Measurements from ENCODE around the gene NOVA2.

The NOVA2 gene

GRCh38 chr19:45975306-45976070, 1.8 kb upstream of the NOVA2 start:
- H3K4me3 ChIP-seq (ENCODE audit: low read depth, low read length): no peak overlapping the region
- peaks cover 49% of the 10 kb centered on the region for H3K27me3 ChIP-seq (ENCODE audit: insufficient read depth, low read length)
- H3K79me2 ChIP-seq (ENCODE audit: control insufficient read depth, insufficient read depth, low read length, unreplicated experiment): no peaks in the 10 kb centered on the region
- H2AFZ ChIP-seq (ENCODE audit: low read length, unreplicated experiment): no peak overlapping the region
- H3K27ac ChIP-seq (ENCODE audit: low read depth, low read length): no peak overlapping the region
- H3K4me1 ChIP-seq (ENCODE audit: control insufficient read depth, insufficient read depth, low read length, unreplicated experiment): no peaks in the 10 kb centered on the region
- H3K36me3 ChIP-seq (ENCODE audit: insufficient read depth, low read length): no peaks in the 10 kb centered on the region

- Histone ChIP-seq H3K4me3 (ENCODE audit: low read depth, low read length) (no peak overlapping the region), H3K79me2 (ENCODE audit: control insufficient read depth, insufficient read depth, low read length, unreplicated experiment) (no peaks in the 10 kb centered on the region), H3K27ac (ENCODE audit: low read depth, low read length) (no peak overlapping the region), H3K27me3 (ENCODE audit: insufficient read depth, low read length) (peaks cover 49% of the 10 kb centered on the region), H3K36me3 (ENCODE audit: insufficient read depth, low read length) (no peaks in the 10 kb centered on the region), H3K4me1 (ENCODE audit: control insufficient read depth, insufficient read depth, low read length, unreplicated experiment) (no peaks in the 10 kb centered on the region), H2AFZ (ENCODE audit: low read length, unreplicated experiment) (no peak overlapping the region)
Measured at GRCh38 chr19:45972947-45973540, 621 bp downstream of the NOVA2 start.

- Histone ChIP-seq H3K27ac (ENCODE audit: low read depth, low read length) (no peak overlapping the region), H3K36me3 (ENCODE audit: insufficient read depth, low read length) (no peaks in the 10 kb centered on the region), H3K27me3 (ENCODE audit: insufficient read depth, low read length) (peaks cover 51% of the 10 kb centered on the region), H3K4me3 (ENCODE audit: low read depth, low read length) (no peak overlapping the region), H3K4me1 (ENCODE audit: control insufficient read depth, insufficient read depth, low read length, unreplicated experiment) (no peaks in the 10 kb centered on the region), H3K79me2 (ENCODE audit: control insufficient read depth, insufficient read depth, low read length, unreplicated experiment) (no peaks in the 10 kb centered on the region), H2AFZ (ENCODE audit: low read length, unreplicated experiment) (no peak overlapping the region)
Measured at GRCh38 chr19:45972081-45972946, 1.4 kb downstream of the NOVA2 start.

- no peaks in the 10 kb centered on the region for H3K79me2 ChIP-seq (ENCODE audit: control insufficient read depth, insufficient read depth, low read length, unreplicated experiment)
- no peak overlapping the region for H2AFZ ChIP-seq (ENCODE audit: low read length, unreplicated experiment)
- H3K27me3 ChIP-seq (ENCODE audit: insufficient read depth, low read length): peaks cover 52% of the 10 kb centered on the region
- H3K27ac ChIP-seq (ENCODE audit: low read depth, low read length): no peak overlapping the region
- H3K36me3 ChIP-seq (ENCODE audit: insufficient read depth, low read length): no peaks in the 10 kb centered on the region
- H3K4me1 ChIP-seq (ENCODE audit: control insufficient read depth, insufficient read depth, low read length, unreplicated experiment): no peaks in the 10 kb centered on the region
- H3K4me3 ChIP-seq (ENCODE audit: low read depth, low read length): no peak overlapping the region
Measured at GRCh38 chr19:45971260-45971902, 2.3 kb downstream of the NOVA2 start.

- Histone ChIP-seq H3K4me3 (ENCODE audit: low read depth, low read length) (no peak overlapping the region), H3K36me3 (ENCODE audit: insufficient read depth, low read length) (no peaks in the 10 kb centered on the region), H3K79me2 (ENCODE audit: control insufficient read depth, insufficient read depth, low read length, unreplicated experiment) (no peaks in the 10 kb centered on the region), H3K27me3 (ENCODE audit: insufficient read depth, low read length) (peaks cover 38% of the 10 kb centered on the region), H3K4me1 (ENCODE audit: control insufficient read depth, insufficient read depth, low read length, unreplicated experiment) (no peaks in the 10 kb centered on the region), H2AFZ (ENCODE audit: low read length, unreplicated experiment) (no peak overlapping the region), H3K27ac (ENCODE audit: low read depth, low read length) (no peak overlapping the region)
Measured at GRCh38 chr19:45969676-45970075, 4.0 kb downstream of the NOVA2 start.

GRCh38 chr19:45968626-45969025, 5.0 kb downstream of the NOVA2 start:
- no peak overlapping the region for H3K27ac ChIP-seq (ENCODE audit: low read depth, low read length)
- no peaks in the 10 kb centered on the region for H3K79me2 ChIP-seq (ENCODE audit: control insufficient read depth, insufficient read depth, low read length, unreplicated experiment)
- no peak overlapping the region for H3K4me3 ChIP-seq (ENCODE audit: low read depth, low read length)
- H3K4me1 ChIP-seq (ENCODE audit: control insufficient read depth, insufficient read depth, low read length, unreplicated experiment): no peaks in the 10 kb centered on the region
- no peaks in the 10 kb centered on the region for H3K36me3 ChIP-seq (ENCODE audit: insufficient read depth, low read length)
- peaks cover 27% of the 10 kb centered on the region for H3K27me3 ChIP-seq (ENCODE audit: insufficient read depth, low read length)
- H2AFZ ChIP-seq (ENCODE audit: low read length, unreplicated experiment): no peak overlapping the region

- Histone ChIP-seq H3K4me3 (ENCODE audit: low read depth, low read length) (no peak overlapping the region), H3K79me2 (ENCODE audit: control insufficient read depth, insufficient read depth, low read length, unreplicated experiment) (no peaks in the 10 kb centered on the region), H2AFZ (ENCODE audit: low read length, unreplicated experiment) (no peak overlapping the region), H3K27me3 (ENCODE audit: insufficient read depth, low read length) (peaks cover 21% of the 10 kb centered on the region), H3K36me3 (ENCODE audit: insufficient read depth, low read length) (no peaks in the 10 kb centered on the region), H3K4me1 (ENCODE audit: control insufficient read depth, insufficient read depth, low read length, unreplicated experiment) (no peaks in the 10 kb centered on the region), H3K27ac (ENCODE audit: low read depth, low read length) (no peak overlapping the region)
Measured at GRCh38 chr19:45967246-45967645, 6.4 kb downstream of the NOVA2 start.

- Histone ChIP-seq H3K79me2 (ENCODE audit: control insufficient read depth, insufficient read depth, low read length, unreplicated experiment) (no peaks in the 10 kb centered on the region), H3K27me3 (ENCODE audit: insufficient read depth, low read length) (peaks cover 23% of the 10 kb centered on the region; the same call in 1 of the 2 replicates), H3K36me3 (ENCODE audit: insufficient read depth, low read length) (no peaks in the 10 kb centered on the region), H3K4me3 (ENCODE audit: low read depth, low read length) (no peak overlapping the region), H3K4me1 (ENCODE audit: control insufficient read depth, insufficient read depth, low read length, unreplicated experiment) (no peaks in the 10 kb centered on the region), H3K27ac (ENCODE audit: low read depth, low read length) (no peak overlapping the region), H2AFZ (ENCODE audit: low read length, unreplicated experiment) (no peak overlapping the region)
Measured at GRCh38 chr19:45962021-45962420, 11.6 kb downstream of the NOVA2 start.

- H3K36me3 ChIP-seq (ENCODE audit: insufficient read depth, low read length): no peaks in the 10 kb centered on the region
- H3K27me3 ChIP-seq (ENCODE audit: insufficient read depth, low read length): peaks cover 23% of the 10 kb centered on the region; the same call in 1 of the 2 replicates
- no peak overlapping the region for H3K27ac ChIP-seq (ENCODE audit: low read depth, low read length)
- no peak overlapping the region for H2AFZ ChIP-seq (ENCODE audit: low read length, unreplicated experiment)
- no peaks in the 10 kb centered on the region for H3K4me1 ChIP-seq (ENCODE audit: control insufficient read depth, insufficient read depth, low read length, unreplicated experiment)
- no peak overlapping the region for H3K4me3 ChIP-seq (ENCODE audit: low read depth, low read length)
- no peaks in the 10 kb centered on the region for H3K79me2 ChIP-seq (ENCODE audit: control insufficient read depth, insufficient read depth, low read length, unreplicated experiment)
Measured at GRCh38 chr19:45960595-45961235, 12.9 kb downstream of the NOVA2 start.

- Histone ChIP-seq H3K4me1 (ENCODE audit: control insufficient read depth, insufficient read depth, low read length, unreplicated experiment) (no peaks in the 10 kb centered on the region), H3K4me3 (ENCODE audit: low read depth, low read length) (no peak overlapping the region), H3K27ac (ENCODE audit: low read depth, low read length) (no peak overlapping the region), H3K36me3 (ENCODE audit: insufficient read depth, low read length) (no peaks in the 10 kb centered on the region), H3K79me2 (ENCODE audit: control insufficient read depth, insufficient read depth, low read length, unreplicated experiment) (no peaks in the 10 kb centered on the region), H2AFZ (ENCODE audit: low read length, unreplicated experiment) (no peak overlapping the region), H3K27me3 (ENCODE audit: insufficient read depth, low read length) (peaks cover 23% of the 10 kb centered on the region; the same call in 1 of the 2 replicates)
Measured at GRCh38 chr19:45959517-45960025, 14.1 kb downstream of the NOVA2 start.
